Measurements from ENCODE around the gene DNAJC15.

Gene DNAJC15

DNA sequence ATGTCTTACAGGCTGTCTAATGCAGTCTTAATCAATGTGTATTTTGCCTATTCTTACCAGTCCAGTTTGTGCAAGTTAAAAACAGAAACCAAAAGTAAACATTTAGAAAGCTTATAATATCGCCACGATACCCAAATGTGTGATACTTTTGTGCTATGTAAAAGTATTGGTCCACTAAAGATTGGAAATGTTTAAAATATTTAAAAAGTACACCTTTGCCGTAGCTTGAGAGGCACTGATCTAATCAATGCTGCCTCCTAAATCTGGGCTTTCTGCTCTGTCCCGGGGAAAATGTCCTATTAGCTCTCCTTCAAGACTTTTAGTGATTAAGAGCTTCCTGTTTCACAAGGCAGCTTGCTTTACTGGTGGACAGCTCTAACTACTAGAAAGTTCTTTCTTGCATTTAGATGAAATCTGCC is 64.7 kb downstream of the DNAJC15 start:
- no peak for DNase-seq (ENCODE audit: low read depth)
- no peak overlapping the region for H3K4me3 ChIP-seq (ENCODE audit: low read depth, low read length)
- TF ChIP-seq, protein P1, sequence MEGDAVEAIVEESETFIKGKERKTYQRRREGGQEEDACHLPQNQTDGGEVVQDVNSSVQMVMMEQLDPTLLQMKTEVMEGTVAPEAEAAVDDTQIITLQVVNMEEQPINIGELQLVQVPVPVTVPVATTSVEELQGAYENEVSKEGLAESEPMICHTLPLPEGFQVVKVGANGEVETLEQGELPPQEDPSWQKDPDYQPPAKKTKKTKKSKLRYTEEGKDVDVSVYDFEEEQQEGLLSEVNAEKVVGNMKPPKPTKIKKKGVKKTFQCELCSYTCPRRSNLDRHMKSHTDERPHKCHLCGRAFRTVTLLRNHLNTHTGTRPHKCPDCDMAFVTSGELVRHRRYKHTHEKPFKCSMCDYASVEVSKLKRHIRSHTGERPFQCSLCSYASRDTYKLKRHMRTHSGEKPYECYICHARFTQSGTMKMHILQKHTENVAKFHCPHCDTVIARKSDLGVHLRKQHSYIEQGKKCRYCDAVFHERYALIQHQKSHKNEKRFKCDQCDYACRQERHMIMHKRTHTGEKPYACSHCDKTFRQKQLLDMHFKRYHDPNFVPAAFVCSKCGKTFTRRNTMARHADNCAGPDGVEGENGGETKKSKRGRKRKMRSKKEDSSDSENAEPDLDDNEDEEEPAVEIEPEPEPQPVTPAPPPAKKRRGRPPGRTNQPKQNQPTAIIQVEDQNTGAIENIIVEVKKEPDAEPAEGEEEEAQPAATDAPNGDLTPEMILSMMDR (IDR thresholded peaks at IDR 0.05; ENCODE audit: low read depth, low read length, missing control alignments): no peak
- in situ Hi-C loops (cut with HindIII; ENCODE audit: low sequenced_read_pairs): loop anchor here (10.0 kb wide), 1 partner anchor 717 kb away; no protein-coding TSS in a partner anchor

DNA sequence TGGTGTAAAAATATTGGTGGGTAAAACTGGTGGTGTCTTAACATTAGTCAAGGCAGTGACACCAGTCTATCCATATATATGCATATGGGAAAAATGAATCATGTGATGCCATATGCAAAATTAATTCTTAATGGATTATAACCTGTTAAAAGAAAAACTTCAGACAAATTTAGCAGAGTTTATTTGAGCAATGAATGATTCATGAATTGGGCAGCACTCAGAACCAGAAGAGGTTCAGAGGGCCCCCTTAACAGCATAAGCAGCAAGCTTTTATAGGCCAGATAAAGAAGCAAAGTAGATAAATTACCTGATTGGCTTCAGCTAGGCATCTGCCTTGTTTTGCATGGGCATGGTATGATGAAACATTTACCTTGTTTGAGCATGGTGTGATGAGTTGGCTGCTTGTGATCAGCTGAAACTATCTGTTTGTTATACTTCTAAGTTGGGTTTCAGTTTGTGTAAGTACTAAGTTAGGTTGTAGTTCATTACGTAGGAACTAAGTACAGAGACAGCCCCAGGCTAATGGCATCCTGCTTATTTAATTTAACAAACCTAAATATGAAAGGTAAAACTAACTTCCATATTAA is 66.6 kb downstream of the DNAJC15 start:
- in situ Hi-C loops (cut with HindIII; ENCODE audit: low sequenced_read_pairs): loop anchor here (10.0 kb wide), 1 partner anchor 715 kb away; no protein-coding TSS in a partner anchor
- no peak overlapping the region for H3K4me3 ChIP-seq (ENCODE audit: low read depth, low read length)
- DNase-seq (ENCODE audit: low read depth): no peak
- TF ChIP-seq, protein P1 (IDR thresholded peaks at IDR 0.05; ENCODE audit: low read depth, low read length, missing control alignments): no peak

DNA sequence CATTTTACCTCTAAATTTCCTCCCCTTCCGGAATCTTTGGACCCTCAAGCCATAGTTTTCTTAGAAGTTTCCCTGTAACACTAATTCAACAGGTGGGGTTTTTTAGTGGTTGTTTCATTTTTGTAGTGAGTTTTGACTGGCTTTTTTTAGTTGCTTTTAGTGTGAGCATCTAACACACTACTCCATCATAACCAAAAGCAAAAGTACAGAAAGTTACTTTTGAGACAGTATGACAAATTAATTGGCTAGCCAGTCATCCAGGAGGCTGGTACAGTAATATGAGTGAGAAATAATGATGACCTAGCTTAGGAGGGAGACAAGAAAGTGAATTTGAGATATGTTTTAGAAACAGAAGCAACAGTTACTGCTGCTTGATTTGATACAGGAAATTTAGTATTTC is 71.5 kb downstream of the DNAJC15 start:
- TF ChIP-seq, protein P1 (IDR thresholded peaks at IDR 0.05; ENCODE audit: low read depth, low read length, missing control alignments): no peak
- in situ Hi-C loops (cut with HindIII; ENCODE audit: low sequenced_read_pairs): no loop called here
- H3K4me3 ChIP-seq (ENCODE audit: low read depth, low read length): no peak overlapping the region
- DNase-seq (ENCODE audit: low read depth): no peak

DNA sequence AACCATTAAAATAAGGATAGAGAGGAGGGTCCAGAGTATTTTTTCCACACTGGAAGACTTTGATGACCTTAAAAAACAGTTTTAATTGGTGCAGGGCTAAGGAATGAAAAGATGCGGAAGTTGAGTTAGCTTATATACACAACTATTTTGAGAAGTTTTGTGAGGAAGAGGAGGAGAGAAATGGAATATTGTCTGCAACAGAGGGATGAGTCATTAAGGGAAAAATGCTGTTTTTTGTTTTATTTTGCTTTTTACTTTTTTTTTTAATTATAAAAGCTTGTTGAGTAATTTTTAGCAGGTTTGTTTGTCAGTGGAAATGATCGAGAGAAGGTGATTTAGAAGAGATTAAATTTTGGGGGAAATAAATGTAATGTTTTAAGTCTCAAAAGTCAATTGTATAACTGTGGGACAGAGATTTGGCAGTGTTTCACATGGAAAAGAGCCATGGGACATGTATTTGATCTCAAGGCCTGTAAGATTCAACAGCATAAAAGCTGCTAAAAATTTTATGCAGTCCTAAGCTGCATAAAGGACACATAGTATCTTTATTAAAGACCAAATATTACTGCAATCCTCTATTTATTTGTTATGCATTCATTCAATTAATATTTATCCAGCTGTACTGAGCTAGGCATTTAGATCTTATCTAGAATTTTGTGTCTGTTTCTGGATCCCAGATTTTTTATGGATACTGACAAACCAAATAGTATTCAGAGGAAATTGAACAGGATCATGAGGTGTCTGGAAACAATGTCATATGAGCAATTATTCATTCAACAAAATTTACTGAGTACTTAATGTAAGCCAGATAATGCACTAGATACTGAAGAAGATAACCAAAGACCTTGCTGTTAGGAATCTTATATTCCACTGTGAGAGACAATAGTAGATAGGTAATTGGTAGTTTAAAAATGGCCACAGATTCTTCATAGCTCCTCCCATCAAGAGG is 72.7 kb downstream of the DNAJC15 start:
- no peak for DNase-seq (ENCODE audit: low read depth)
- TF ChIP-seq, protein P1 (IDR thresholded peaks at IDR 0.05; ENCODE audit: low read depth, low read length, missing control alignments): no peak
- no peak overlapping the region for H3K4me3 ChIP-seq (ENCODE audit: low read depth, low read length)
- in situ Hi-C loops (cut with HindIII; ENCODE audit: low sequenced_read_pairs): no loop called here

DNA sequence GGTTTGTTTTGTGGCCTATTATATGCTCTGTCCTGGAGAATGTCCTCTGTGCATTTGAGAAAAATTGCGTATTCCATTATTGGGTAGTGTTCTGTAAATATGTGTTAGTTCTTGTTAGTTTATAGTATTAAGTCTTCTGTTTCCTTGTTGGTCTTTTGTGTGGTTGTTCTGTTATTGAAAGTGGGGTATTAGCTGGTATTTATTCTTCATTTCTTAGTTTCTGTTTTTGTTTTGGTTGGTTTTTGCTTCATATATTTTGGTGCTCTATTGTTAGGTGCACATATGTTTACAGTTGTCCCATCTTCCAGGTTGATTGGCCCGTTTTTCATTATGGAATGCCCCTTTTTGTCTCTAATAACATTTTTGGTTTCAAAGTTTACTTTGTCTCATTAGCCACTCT is 77.3 kb downstream of the DNAJC15 start:
- TF ChIP-seq, protein P1 (IDR thresholded peaks at IDR 0.05; ENCODE audit: low read depth, low read length, missing control alignments): no peak
- in situ Hi-C loops (cut with HindIII; ENCODE audit: low sequenced_read_pairs): no loop called here
- no peak overlapping the region for H3K4me3 ChIP-seq (ENCODE audit: low read depth, low read length)
- no peak for DNase-seq (ENCODE audit: low read depth)

DNA sequence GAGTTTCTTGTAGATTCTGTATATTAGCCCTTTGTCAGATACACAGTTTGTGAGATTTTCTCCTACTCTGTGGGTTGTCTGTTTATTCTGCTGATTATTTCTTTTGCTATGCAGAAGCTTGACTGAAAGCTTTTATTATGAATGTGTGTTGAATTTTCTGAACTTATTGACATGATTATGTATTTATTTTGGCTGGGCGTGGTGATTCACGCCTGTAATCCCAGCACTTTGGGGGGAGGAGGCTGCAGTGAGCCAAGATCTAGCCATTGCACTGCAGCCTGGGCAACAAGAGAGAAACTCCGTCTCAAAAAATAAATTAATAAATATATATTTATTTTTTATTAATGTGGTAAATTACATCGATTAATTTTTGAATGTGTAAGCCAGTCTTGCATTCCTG is 78.9 kb downstream of the DNAJC15 start:
- H3K4me3 ChIP-seq (ENCODE audit: low read depth, low read length): no peak overlapping the region
- TF ChIP-seq, protein P1 (IDR thresholded peaks at IDR 0.05; ENCODE audit: low read depth, low read length, missing control alignments): no peak
- in situ Hi-C loops (cut with HindIII; ENCODE audit: low sequenced_read_pairs): no loop called here
- DNase-seq (ENCODE audit: low read depth): no peak
